HEK293 (cell line): ENCODE data around the gene PDGFB.

Source experiments
- CTCF ChIA-PET: fragments of 350-600 bp; formaldehyde crosslinking; extraction: SDS; loops from one replicate; lab custom pipeline; 2021; ENCODE audit warnings: antibody characterized with exemption; lab: Yijun Ruan, JAX
- POLR2A ChIA-PET: fragments of 300-600 bp; formaldehyde crosslinking; extraction: SDS; loops from one replicate; lab custom pipeline; 2020; ENCODE audit warnings: antibody characterized with exemption, inconsistent platforms; lab: Yijun Ruan, JAX
- H3K27ac ChIP-seq: fragments of 200-500 bp; sonication (Bioruptor generic); 2 replicates; pipeline ENCODE4 v1.5.1; 2014; ENCODE audit warnings: low read depth, low read length, control low read depth, inconsistent platforms; ENCODE audit errors: extremely low read depth
- H3K36me3 ChIP-seq, 2 experiments: fragments of 200-500 bp in 1 of 2; sonication (Bioruptor generic) in 1 of 2; 1 replicate in 1 of 2; 2 replicates in 1 of 2; pipeline ENCODE4 v1.5.1; 2014 to 2017; ENCODE audit warnings: inconsistent platforms in 2 of 2, low read length in 2 of 2; ENCODE audit not compliant: control insufficient read depth in 2 of 2, insufficient read depth in 1 of 2
- H3K4me1 ChIP-seq: fragments of 200-500 bp; sonication (Bioruptor generic); 2 replicates; pipeline ENCODE4 v1.5.1; 2014; ENCODE audit warnings: mild to moderate bottlenecking, low read length, inconsistent platforms; ENCODE audit not compliant: control insufficient read depth, insufficient read depth
- H3K4me3 ChIP-seq: 2 replicates; pipeline ENCODE4 v1.5.1; 2011; ENCODE audit warnings: low read depth, mild to moderate bottlenecking, control low read depth, low read length, moderate library complexity
- H3K9me3 ChIP-seq: fragments of 200-500 bp; sonication (Bioruptor generic); 2 replicates; pipeline ENCODE4 v1.5.1; 2014; ENCODE audit warnings: low read depth, low read length, inconsistent platforms; ENCODE audit not compliant: control insufficient read depth, insufficient read depth
- HIC1 ChIP-seq: fragments of 450-650 bp; formaldehyde crosslinking; IDR thresholded peaks from 2 replicates; pipeline ENCODE4 v1.5.1; 2016; ENCODE audit warnings: missing biosample characterization, missing genetic modification characterization
- KLF10 ChIP-seq: fragments of 450-650 bp; IDR thresholded peaks from 2 replicates; pipeline ENCODE4 v1.5.1; 2018; ENCODE audit warnings: missing biosample characterization, mild to moderate bottlenecking, missing genetic modification characterization
- KLF9 ChIP-seq: fragments of 450-650 bp; formaldehyde crosslinking; IDR thresholded peaks from 2 replicates; pipeline ENCODE4 v1.5.1; 2016; ENCODE audit warnings: missing biosample characterization, missing genetic modification characterization, low read depth
- MZF1 ChIP-seq: fragments of 450-650 bp; formaldehyde crosslinking; IDR thresholded peaks from 2 replicates; pipeline ENCODE4 v1.5.1; 2017; ENCODE audit warnings: missing biosample characterization, missing genetic modification characterization, borderline replicate concordance
- OSR2 ChIP-seq: fragments of 450-650 bp; formaldehyde crosslinking; IDR thresholded peaks from 2 replicates; pipeline ENCODE4 v1.5.1; 2016; ENCODE audit warnings: missing biosample characterization, missing genetic modification characterization
- SP2 ChIP-seq: fragments of 450-650 bp; formaldehyde crosslinking; IDR thresholded peaks from 2 replicates; pipeline ENCODE4 v1.5.1; 2016; ENCODE audit warnings: missing biosample characterization, missing genetic modification characterization
- SP7 ChIP-seq: fragments of 450-650 bp; formaldehyde crosslinking; IDR thresholded peaks from 2 replicates; pipeline ENCODE4 v1.5.1; 2016; ENCODE audit warnings: missing biosample characterization, missing genetic modification characterization
- ZBTB1 ChIP-seq: fragments of 450-650 bp; formaldehyde crosslinking; IDR thresholded peaks from 2 replicates; pipeline ENCODE4 v1.5.1; 2016; ENCODE audit warnings: missing biosample characterization, missing genetic modification characterization
- ZBTB11 ChIP-seq: fragments of 450-650 bp; formaldehyde crosslinking; conservative IDR thresholded peaks from 2 replicates; pipeline ENCODE4 v1.5.1; 2016; ENCODE audit warnings: low read depth, missing biosample characterization, missing genetic modification characterization
- ZBTB48 ChIP-seq: fragments of 450-650 bp; formaldehyde crosslinking; IDR thresholded peaks from 2 replicates; pipeline ENCODE4 v1.5.1; 2016; ENCODE audit warnings: missing biosample characterization, missing genetic modification characterization
- ZEB2 ChIP-seq: fragments of 450-650 bp; formaldehyde crosslinking; IDR thresholded peaks from 2 replicates; pipeline ENCODE4 v1.5.1; 2016; ENCODE audit warnings: missing biosample characterization, missing genetic modification characterization
- ZIC2 ChIP-seq: fragments of 450-650 bp; formaldehyde crosslinking; IDR thresholded peaks from 2 replicates; pipeline ENCODE4 v1.5.1; 2016; ENCODE audit warnings: missing biosample characterization, missing genetic modification characterization
- ZNF24 ChIP-seq: fragments of 450-650 bp; formaldehyde crosslinking; IDR thresholded peaks from 2 replicates; pipeline ENCODE4 v1.5.1; 2016; ENCODE audit warnings: missing biosample characterization, missing genetic modification characterization
- ZNF274 ChIP-seq, 2 experiments: fragments of 200-500 bp in 1 of 2; fragments of 450-650 bp in 1 of 2; sonication (Bioruptor generic) in 1 of 2; formaldehyde crosslinking in 1 of 2; IDR thresholded peaks; 2 replicates each; pipeline versions ENCODE4 v1.5.1 to v1.6.1; 2014 to 2016; ENCODE audit warnings: borderline replicate concordance in 1 of 2, inconsistent platforms in 1 of 2, low read length in 1 of 2, missing biosample characterization in 1 of 2, missing genetic modification characterization in 1 of 2
- ZNF341 ChIP-seq: fragments of 450-650 bp; formaldehyde crosslinking; IDR thresholded peaks from 2 replicates; pipeline ENCODE4; 2016; ENCODE audit warnings: low read depth, missing biosample characterization, missing genetic modification characterization
- ZNF48 ChIP-seq: fragments of 450-650 bp; formaldehyde crosslinking; IDR thresholded peaks from 2 replicates; pipeline ENCODE4 v1.5.1; 2016; ENCODE audit warnings: missing biosample characterization, missing genetic modification characterization
- ZNF677 ChIP-seq: fragments of 450-650 bp; IDR thresholded peaks from 2 replicates; pipeline ENCODE4 v1.5.0; 2018; ENCODE audit warnings: missing biosample characterization, mild to moderate bottlenecking, missing genetic modification characterization, moderate library complexity
- ZNF792 ChIP-seq: fragments of 450-650 bp; formaldehyde crosslinking; IDR thresholded peaks from 2 replicates; pipeline ENCODE4 v1.5.1; 2016; ENCODE audit warnings: missing biosample characterization, missing genetic modification characterization
- TF ChIP-seq, protein P1 (sequence below): fragments of 450-650 bp; formaldehyde crosslinking; IDR thresholded peaks from 2 replicates; pipeline ENCODE4 v1.5.1; 2016; ENCODE audit warnings: missing biosample characterization, missing genetic modification characterization
- TF ChIP-seq, protein P2 (sequence below): fragments of 450-650 bp; formaldehyde crosslinking; IDR thresholded peaks from 2 replicates; pipeline ENCODE4 v1.5.1; 2016; ENCODE audit warnings: missing biosample characterization, missing genetic modification characterization

PDGFB gene

GRCh38 chr22:39276440-39277141 is 31.8 kb upstream of the PDGFB start:
- Histone ChIP-seq H3K4me1 (no peaks in the 10 kb centered on the region; the same call in 1 of the 2 replicates), H3K4me3 (no peak overlapping the region), H3K36me3 (no peaks in the 10 kb centered on the region), H3K27ac (no peak overlapping the region), H3K9me3 (no peaks in the 10 kb centered on the region)
- CTCF ChIA-PET: interaction anchor here (0.6 kb wide), 1 partner anchor 50 kb away, joined by 3 read pairs; no protein-coding TSS in a partner anchor
- TF ChIP-seq ZNF792 (tag by site-specific recombination) (no peak), ZNF24 (tag by site-specific recombination) (no peak), SP2 (tag by site-specific recombination) (no peak), KLF9 (tag by site-specific recombination) (no peak), ZBTB11 (tag by site-specific recombination) (no peak), KLF10 (tag by site-specific recombination) (no peak), ZNF48 (tag by site-specific recombination) (no peak), ZNF274 (IDR thresholded peaks at IDR 0.05; ENCODE audit: low read length) (no peak), ZNF274 (tag by site-specific recombination; IDR thresholded peaks at IDR 0.05; ENCODE audit: borderline replicate concordance) (no peak), OSR2 (no peak), HIC1 (tag by site-specific recombination) (no peak), ZBTB48 (tag by site-specific recombination) (no peak), MZF1 (no peak), ZBTB1 (no peak), ZNF341 (tag by site-specific recombination) (no peak), ZIC2 (tag by site-specific recombination) (no peak), ZNF677 (tag by site-specific recombination) (no peak), SP7 (no peak), ZEB2 (tag by site-specific recombination) (no peak)
- TF ChIP-seq, protein P1, sequence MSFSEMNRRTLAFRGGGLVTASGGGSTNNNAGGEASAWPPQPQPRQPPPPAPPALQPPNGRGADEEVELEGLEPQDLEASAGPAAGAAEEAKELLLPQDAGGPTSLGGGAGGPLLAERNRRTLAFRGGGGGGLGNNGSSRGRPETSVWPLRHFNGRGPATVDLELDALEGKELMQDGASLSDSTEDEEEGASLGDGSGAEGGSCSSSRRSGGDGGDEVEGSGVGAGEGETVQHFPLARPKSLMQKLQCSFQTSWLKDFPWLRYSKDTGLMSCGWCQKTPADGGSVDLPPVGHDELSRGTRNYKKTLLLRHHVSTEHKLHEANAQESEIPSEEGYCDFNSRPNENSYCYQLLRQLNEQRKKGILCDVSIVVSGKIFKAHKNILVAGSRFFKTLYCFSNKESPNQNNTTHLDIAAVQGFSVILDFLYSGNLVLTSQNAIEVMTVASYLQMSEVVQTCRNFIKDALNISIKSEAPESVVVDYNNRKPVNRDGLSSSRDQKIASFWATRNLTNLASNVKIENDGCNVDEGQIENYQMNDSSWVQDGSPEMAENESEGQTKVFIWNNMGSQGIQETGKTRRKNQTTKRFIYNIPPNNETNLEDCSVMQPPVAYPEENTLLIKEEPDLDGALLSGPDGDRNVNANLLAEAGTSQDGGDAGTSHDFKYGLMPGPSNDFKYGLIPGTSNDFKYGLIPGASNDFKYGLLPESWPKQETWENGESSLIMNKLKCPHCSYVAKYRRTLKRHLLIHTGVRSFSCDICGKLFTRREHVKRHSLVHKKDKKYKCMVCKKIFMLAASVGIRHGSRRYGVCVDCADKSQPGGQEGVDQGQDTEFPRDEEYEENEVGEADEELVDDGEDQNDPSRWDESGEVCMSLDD (tag by site-specific recombination): no peak
- TF ChIP-seq, protein P2, sequence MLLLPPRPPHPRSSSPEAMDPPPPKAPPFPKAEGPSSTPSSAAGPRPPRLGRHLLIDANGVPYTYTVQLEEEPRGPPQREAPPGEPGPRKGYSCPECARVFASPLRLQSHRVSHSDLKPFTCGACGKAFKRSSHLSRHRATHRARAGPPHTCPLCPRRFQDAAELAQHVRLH (tag by site-specific recombination): no peak
- POLR2A ChIA-PET: interaction anchor here (1.1 kb wide), 1 partner anchor 34 kb away, joined by 3 read pairs; no protein-coding TSS in a partner anchor
